HCT116 (cell line): ENCODE data around the gene GPR107. TPM values are rescaled to one million over a fixed set of nuclear protein-coding genes. Genes with fewer than 3 reads are reported as not detected.

Source experiments
- ATAC-seq: fragments of 200-7000 bp; cut with Tn5 transposase; 2 replicates; pipeline ENCODE4 v1.9.1; 2020; ENCODE audit warnings: mild to moderate bottlenecking, moderate library complexity
- BruUV-seq: library from RNA; stranded (reverse); fragments of 400-500 nt; replicated peaks from 2 replicates; lab custom pipeline; 2021; lab: Mats Ljungman, UMichigan
- CTCF ChIA-PET: fragments of 300-600 bp; sonication (Branson Sonifier 250); formaldehyde crosslinking; loops from one replicate; lab custom pipeline; 2021; ENCODE audit warnings: antibody characterized with exemption; lab: Charles Lee
- POLR2A ChIA-PET: fragments of 300-600, 350-600 bp; sonication (Branson Sonifier 250); formaldehyde crosslinking; loops from one replicate; lab custom pipeline; 2021; ENCODE audit warnings: antibody characterized with exemption; lab: Charles Lee
- RAD21 ChIA-PET, 2 experiments: fragments of 300-600 bp; sonication (Branson Sonifier 250); formaldehyde crosslinking; loops; one replicate each; lab custom pipeline; 2023; ENCODE audit warnings: low total read pairs in 2 of 2; ENCODE audit not compliant: uncharacterized antibody in 2 of 2, unreplicated experiment in 2 of 2, low non-redundant PET in 1 of 2; lab: Charles Lee
- DNase-seq: peaks from one replicate; pipeline ENCODE4 v3.0.0-alpha.2; 2010; ENCODE audit warnings: low read depth, low spot score
- H2AFZ ChIP-seq: fragments of 200-600 bp; shearing (Covaris generic), sonication (generic); 2 replicates; pipeline ENCODE4 v1.6.1; 2017; ENCODE audit warnings: low read depth, mixed run types, mixed read lengths, antibody characterized with exemption, low read length; ENCODE audit not compliant: poor library complexity, severe bottlenecking
- H3K27ac ChIP-seq: 2 replicates; pipeline ENCODE4 v1.5.1; 2012; ENCODE audit warnings: low read depth, low read length
- H3K27me3 ChIP-seq: fragments of 200-600 bp; sonication (generic); 2 replicates; pipeline ENCODE4 v1.6.1; 2016; ENCODE audit warnings: mixed run types, low read length, mixed read lengths; ENCODE audit not compliant: insufficient read depth
- H3K36me3 ChIP-seq, 2 experiments: fragments of 200-500 bp in 1 of 2; fragments of 200-600 bp in 1 of 2; sonication (Bioruptor generic) in 1 of 2; sonication (generic) in 1 of 2; 2 replicates each; pipeline versions ENCODE4 v1.5.1 to v1.6.1; 2014 to 2016; ENCODE audit warnings: low read length in 2 of 2, inconsistent platforms in 1 of 2, mixed read lengths in 1 of 2, mixed run types in 1 of 2; ENCODE audit not compliant: insufficient read depth in 2 of 2, control insufficient read depth in 1 of 2
- H3K4me1 ChIP-seq, 2 experiments: fragments of 200-600 bp in 1 of 2; sonication (generic) in 1 of 2; 2 replicates each; pipeline versions ENCODE4 v1.5.1 to v1.6.1; 2012 to 2017; ENCODE audit warnings: low read length in 2 of 2, inconsistent platforms in 1 of 2, mild to moderate bottlenecking in 1 of 2, mixed read lengths in 1 of 2, mixed run types in 1 of 2, moderate library complexity in 1 of 2; ENCODE audit not compliant: insufficient read depth in 2 of 2, control insufficient read depth in 1 of 2
- H3K4me2 ChIP-seq: fragments of 200-600 bp; sonication (generic); 2 replicates; pipeline ENCODE4 v1.6.1; 2017; ENCODE audit warnings: mixed run types, low read length, mixed read lengths
- H3K4me3 ChIP-seq, 2 experiments: fragments of 200-600 bp in 1 of 2; sonication (generic) in 1 of 2; replicated peaks in 1 of 2; 2 replicates each; pipeline ENCODE4 v1.5.1; 2011 to 2016; ENCODE audit warnings: low read length in 2 of 2, control low read depth in 1 of 2, low read depth in 1 of 2, mild to moderate bottlenecking in 1 of 2, mixed read lengths in 1 of 2, mixed run types in 1 of 2
- H3K79me2 ChIP-seq: fragments of 200-600 bp; sonication (generic); 2 replicates; pipeline ENCODE4 v1.6.1; 2017; ENCODE audit warnings: mild to moderate bottlenecking, mixed run types, low read length, moderate library complexity, mixed read lengths; ENCODE audit not compliant: insufficient read depth
- H3K9ac ChIP-seq: fragments of 200-600 bp; sonication (generic); 2 replicates; pipeline ENCODE4 v1.6.1; 2016; ENCODE audit warnings: low read length, mixed read lengths
- H3K9me2 ChIP-seq: fragments of 200-600 bp; sonication (generic), shearing (Covaris generic); 2 replicates; pipeline ENCODE4 v1.6.1; 2017; ENCODE audit warnings: mixed run types, mild to moderate bottlenecking, moderate library complexity; ENCODE audit not compliant: insufficient read depth
- H3K9me3 ChIP-seq, 2 experiments: fragments of 200-500 bp in 1 of 2; fragments of 200-600 bp in 1 of 2; sonication (Bioruptor generic) in 1 of 2; sonication (generic) in 1 of 2; 2 replicates each; pipeline ENCODE4 v1.6.1; 2014 to 2017; ENCODE audit warnings: low read length in 2 of 2, mixed read lengths in 2 of 2, inconsistent platforms in 1 of 2, low read depth in 1 of 2, mild to moderate bottlenecking in 1 of 2, mixed run types in 1 of 2, moderate library complexity in 1 of 2; ENCODE audit not compliant: control insufficient read depth in 1 of 2, insufficient read depth in 1 of 2
- H4K20me1 ChIP-seq: fragments of 200-600 bp; sonication (generic), shearing (Covaris generic); 2 replicates; pipeline ENCODE4 v1.6.1; 2017; ENCODE audit warnings: mixed run types, mild to moderate bottlenecking, moderate library complexity; ENCODE audit not compliant: insufficient read depth
- EGR1 ChIP-seq: IDR thresholded peaks from 2 replicates; pipeline ENCODE4 v1.6.1; 2012; ENCODE audit warnings: low read depth
- JUND ChIP-seq: IDR thresholded peaks from 2 replicates; pipeline ENCODE4 v1.6.1; 2012
- SIN3A ChIP-seq: IDR thresholded peaks from 2 replicates; pipeline ENCODE4 v1.6.1; 2012; ENCODE audit warnings: low read depth
- ZFX ChIP-seq: fragments of 450-650 bp; IDR thresholded peaks from 2 replicates; pipeline ENCODE4 v1.6.1; 2017
- intact Hi-C: fragments of 100-400 bp; cut with micrococcal nuclease; formaldehyde crosslinking; loops from 2 replicates; pipeline ENCODE4 v1.10.0; 2022
- total RNA-seq: library from RNA; stranded (reverse); gene quantifications from one replicate; pipeline ENCODE4 v1.2.1, GENCODE V29; 2021; ENCODE audit not compliant: unreplicated experiment
- TF ChIP-seq, protein P1 (sequence below): IDR thresholded peaks from 2 replicates; pipeline ENCODE4 v1.6.1; 2012; ENCODE audit warnings: low read depth
- TF ChIP-seq, protein P2 (sequence below): IDR thresholded peaks from 2 replicates; pipeline ENCODE4 v1.6.1; 2012

GPR107 gene
- total RNA-seq, 1 experiment from 2014 or later = 32.5 TPM

DNA sequence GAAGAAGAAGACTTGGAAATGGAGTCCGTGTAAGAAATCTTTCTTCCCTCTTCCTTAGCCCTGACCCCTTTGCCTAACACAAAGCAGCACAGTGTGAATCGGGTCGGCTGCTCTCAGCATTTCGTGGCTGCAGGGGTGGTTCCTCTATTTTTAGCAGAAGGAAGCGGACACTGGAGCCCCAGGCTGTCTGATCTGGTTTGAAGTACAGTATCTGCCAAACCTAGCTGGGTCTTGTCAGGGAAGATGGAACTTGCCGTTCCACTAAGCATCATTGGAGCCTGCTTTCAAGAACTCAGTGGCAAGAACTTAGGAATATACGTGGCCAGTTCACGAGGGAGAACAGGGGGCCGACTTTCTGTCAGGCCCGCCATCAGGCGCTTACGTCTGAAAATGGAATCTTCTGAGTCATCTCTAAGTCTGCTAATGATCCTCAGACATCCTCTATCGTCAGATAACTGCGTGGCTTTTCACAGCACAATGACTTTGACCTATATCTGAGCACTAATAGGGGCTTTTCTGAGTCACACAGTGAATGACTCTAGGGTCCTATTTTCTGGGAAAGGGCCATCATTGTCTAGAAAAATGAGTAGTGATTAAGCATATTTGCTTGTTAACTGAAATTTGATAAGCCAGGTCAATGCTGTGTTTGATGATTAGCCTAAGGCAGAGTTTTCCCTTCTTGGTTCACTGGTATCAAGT is 75.2 kb downstream of the GPR107 start:
- no peaks in the 10 kb centered on the region for H4K20me1 ChIP-seq
- no peaks in the 10 kb centered on the region for H3K27me3 ChIP-seq
- H3K9ac ChIP-seq = no peak overlapping the region
- no peak for ATAC-seq
- intact Hi-C loops = no loop called here
- DNase-seq = no peak
- TF ChIP-seq, protein P1, sequence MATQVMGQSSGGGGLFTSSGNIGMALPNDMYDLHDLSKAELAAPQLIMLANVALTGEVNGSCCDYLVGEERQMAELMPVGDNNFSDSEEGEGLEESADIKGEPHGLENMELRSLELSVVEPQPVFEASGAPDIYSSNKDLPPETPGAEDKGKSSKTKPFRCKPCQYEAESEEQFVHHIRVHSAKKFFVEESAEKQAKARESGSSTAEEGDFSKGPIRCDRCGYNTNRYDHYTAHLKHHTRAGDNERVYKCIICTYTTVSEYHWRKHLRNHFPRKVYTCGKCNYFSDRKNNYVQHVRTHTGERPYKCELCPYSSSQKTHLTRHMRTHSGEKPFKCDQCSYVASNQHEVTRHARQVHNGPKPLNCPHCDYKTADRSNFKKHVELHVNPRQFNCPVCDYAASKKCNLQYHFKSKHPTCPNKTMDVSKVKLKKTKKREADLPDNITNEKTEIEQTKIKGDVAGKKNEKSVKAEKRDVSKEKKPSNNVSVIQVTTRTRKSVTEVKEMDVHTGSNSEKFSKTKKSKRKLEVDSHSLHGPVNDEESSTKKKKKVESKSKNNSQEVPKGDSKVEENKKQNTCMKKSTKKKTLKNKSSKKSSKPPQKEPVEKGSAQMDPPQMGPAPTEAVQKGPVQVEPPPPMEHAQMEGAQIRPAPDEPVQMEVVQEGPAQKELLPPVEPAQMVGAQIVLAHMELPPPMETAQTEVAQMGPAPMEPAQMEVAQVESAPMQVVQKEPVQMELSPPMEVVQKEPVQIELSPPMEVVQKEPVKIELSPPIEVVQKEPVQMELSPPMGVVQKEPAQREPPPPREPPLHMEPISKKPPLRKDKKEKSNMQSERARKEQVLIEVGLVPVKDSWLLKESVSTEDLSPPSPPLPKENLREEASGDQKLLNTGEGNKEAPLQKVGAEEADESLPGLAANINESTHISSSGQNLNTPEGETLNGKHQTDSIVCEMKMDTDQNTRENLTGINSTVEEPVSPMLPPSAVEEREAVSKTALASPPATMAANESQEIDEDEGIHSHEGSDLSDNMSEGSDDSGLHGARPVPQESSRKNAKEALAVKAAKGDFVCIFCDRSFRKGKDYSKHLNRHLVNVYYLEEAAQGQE = no peak
- no peak for TF ChIP-seq EGR1
- no peak for TF ChIP-seq ZFX
- TF ChIP-seq JUND = no peak
- TF ChIP-seq SIN3A = no peak
- TF ChIP-seq, protein P2, sequence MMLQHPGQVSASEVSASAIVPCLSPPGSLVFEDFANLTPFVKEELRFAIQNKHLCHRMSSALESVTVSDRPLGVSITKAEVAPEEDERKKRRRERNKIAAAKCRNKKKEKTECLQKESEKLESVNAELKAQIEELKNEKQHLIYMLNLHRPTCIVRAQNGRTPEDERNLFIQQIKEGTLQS = no peak
- TF ChIP-seq, all 23 proteins: peak for 0
- Histone ChIP-seq H3K36me3 (peaks cover 0 to 3% of the 10 kb centered on the region in 2 experiments; a peak in 2 of 4 replicates), H3K79me2 (no peaks in the 10 kb centered on the region), H2AFZ (no peak overlapping the region), H3K9me2 (no peaks in the 10 kb centered on the region), H3K4me1 (no peaks in the 10 kb centered on the region), H3K4me3 (no peak overlapping the region), H3K4me2 (no peak overlapping the region), H3K27ac (no peak overlapping the region), H3K9me3 (no peaks in the 10 kb centered on the region)
- ChIA-PET POLR2A (no interaction called here), CTCF (no interaction called here), RAD21 (no interaction called here)
- no TSS peak for BruUV-seq
